GM21786 (cell line): ENCODE data around the gene SPEM3.
"Not testable (repeated sequence)": the region's sequence is repeated elsewhere in the genome, so short reads cannot be mapped to it uniquely, and the experiment has no call there.

Experiments
- ATAC-seq: cut with Tn5 transposase; IDR thresholded peaks from one replicate; pipeline ENCODE4 v1.9.1; 2021; ENCODE audit not compliant: unreplicated experiment

The SPEM3 gene

GRCh38 chr17:7468804-7469389 is 40.2 kb downstream of the SPEM3 start:
- no peak for ATAC-seq

GRCh38 chr17:7469843-7470242 is 41.2 kb downstream of the SPEM3 start:
- ATAC-seq: not testable (repeated sequence)

GRCh38 chr17:7470457-7470973 is 41.9 kb downstream of the SPEM3 start:
- ATAC-seq: not testable (repeated sequence)

DNA sequence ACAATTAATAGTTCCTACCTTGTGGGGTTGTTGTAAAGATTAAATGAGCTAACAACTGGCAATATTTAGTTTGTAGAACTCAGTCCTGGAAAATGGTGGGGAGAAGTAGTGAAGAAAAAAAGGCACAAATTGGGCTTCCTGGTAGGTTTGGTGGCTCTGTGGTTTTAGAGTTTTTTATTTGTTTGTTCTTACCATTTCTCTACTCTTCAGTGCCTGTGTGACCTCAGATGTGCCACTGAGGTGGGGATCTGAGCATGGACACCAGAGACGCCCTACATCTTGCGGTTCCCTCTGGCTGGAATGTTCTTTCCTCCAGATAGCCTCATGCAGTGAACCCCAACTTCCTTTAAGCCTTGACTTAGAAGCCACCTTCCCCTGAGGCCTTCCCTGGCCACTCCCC is 43.1 kb downstream of the SPEM3 start:
- ATAC-seq: no peak

DNA sequence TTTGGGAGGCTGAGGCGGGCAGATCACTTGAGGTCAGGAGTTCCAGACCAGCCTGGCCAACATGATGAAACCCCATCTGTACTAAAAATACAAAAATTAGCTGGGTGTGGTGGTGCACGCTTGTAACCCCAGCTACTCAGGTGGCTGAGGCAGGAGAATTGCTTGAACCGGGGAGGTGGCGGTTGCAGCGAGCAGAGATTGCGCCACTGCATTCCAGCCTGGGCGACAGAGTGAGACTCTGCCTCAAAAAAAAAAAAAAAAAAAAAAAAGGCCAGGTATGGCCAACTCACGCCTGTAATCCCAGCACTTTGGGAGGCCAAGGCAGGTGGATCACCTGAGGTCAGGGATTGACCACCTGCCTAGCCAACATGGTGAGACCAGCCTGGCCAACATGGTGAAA is 46.1 kb downstream of the SPEM3 start:
- ATAC-seq: not testable (repeated sequence)

- no peak for ATAC-seq
Measured at GRCh38 chr17:7475764-7476422, 47.2 kb downstream of the SPEM3 start.

GRCh38 chr17:7476494-7476893 is 47.8 kb downstream of the SPEM3 start:
- ATAC-seq: no peak

DNA sequence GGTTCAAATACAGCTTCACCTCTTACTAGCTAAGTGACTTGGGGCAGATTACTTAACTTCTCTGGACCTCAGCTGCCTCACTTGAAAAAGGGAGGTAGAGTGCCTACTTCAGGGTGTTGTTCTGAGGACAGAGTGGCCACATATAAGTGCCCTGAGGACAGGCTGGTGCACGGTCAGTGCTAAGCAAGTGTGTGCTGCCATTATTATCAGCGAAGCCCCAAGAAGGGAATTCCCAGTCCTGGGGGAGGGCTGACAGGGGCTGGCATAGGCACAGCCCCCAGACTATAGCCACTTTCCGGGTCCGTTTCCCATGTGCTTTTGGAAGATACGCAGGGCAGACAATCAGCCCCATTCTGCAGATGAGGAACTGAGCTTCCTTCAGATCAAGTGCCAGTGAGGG is 48.3 kb downstream of the SPEM3 start:
- no peak for ATAC-seq

DNA sequence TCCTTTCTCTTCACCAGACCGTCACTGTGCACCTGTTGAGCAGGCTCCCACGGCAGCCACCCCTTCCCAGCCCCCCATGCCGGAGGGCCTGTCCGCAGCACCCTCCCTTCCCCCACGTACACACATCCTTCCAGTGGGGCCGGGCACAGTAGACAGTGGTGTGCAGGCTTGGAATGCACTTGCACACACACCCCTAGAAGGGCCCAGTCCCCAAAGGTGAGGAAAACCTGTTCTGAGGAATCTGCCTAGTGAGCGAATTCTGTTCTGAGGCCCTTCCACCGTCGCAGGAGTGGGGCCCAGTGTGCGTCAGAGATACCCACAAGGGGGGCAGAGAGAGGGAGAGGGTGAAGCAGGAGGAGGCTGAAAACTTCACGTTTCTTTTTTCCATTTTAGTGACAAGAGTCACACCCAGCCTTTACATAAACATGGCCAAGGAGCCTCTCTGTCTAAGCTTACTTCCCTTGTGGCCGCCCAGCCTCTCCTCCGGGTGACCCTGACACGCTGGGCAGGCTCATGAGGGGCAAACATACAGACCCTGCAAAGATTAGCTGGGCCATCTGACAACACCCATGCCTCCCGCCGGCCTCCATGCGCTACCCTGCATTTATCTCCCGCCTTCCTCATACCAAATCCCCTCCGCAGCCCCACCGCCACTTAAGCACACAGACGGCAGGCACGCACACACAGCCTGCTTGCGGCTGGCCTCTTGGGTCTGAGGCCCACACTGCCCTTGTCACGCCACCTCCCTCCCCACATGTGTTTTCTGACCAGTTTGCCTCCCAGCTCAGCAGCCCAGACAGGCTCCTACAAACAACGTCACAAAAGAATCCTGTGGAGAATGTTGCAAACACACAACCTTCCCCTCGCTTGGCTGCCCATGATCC is 49.0 kb downstream of the SPEM3 start:
- ATAC-seq: no peak

DNA sequence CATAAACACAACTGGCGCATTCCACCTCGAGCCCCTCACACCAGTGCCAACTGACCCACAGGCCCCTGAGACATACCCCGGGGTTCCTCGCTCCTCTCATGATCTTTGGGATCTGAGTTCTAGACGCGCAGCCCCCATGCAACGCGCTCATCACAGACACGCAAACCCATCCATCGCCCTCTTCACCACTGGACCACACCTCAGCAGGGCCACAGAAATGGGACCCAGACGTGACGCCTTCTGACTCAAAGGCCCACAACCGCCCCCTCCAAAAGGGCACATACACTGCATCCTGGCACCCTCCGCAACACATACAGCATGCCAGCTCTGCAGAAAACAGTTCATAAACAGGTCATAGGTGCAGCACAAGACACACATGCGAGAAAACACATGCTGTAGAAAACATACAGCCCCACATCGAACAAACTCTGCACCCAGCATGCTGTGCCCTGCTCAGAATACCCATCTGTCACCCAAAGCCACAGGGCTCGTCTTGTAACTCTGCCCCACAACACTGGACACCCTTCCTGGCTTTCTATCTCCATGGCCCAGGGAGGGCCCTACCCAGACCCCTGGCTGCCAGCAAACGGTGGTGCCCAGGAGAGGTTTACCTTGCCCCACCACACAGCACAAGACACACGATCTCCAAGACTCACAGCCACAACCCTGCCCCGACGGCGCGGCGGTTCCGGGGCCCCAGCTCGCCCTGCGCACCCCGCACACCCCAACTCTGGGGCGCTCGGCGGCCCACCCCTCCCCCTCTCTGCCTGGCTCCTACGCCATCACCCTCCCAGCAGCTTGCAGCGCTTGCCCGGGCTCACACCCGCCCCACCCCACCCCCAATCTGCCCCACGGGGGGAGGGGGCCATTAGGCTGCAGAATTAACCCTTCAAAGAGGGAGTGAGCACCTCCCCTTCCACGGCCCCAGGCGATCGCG is 49.9 kb downstream of the SPEM3 start:
- no peak for ATAC-seq

- no peak for ATAC-seq
Measured at GRCh38 chr17:7479213-7480088, 50.8 kb downstream of the SPEM3 start, which contains the start of gene ZBTB4. ZBTB4 (minus strand) TSS chr17:7479631; CDS start chr17:7466801, 12,830 bp downstream.

DNA sequence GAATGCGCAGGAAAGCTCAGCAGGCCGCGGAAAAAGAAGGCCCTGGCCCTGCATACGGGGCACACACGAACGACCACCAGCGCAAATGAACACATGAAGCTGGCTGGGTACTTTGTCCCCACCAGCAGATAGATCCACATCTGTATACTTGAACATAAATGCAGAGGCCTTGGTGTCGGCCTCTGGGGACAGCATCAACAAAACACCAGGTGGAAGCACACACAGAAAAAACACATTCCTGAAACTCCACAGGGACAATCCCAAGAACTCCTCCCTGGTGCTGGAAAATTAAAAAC is 51.4 kb downstream of the SPEM3 start:
- no peak for ATAC-seq

- not testable (repeated sequence) for ATAC-seq
Measured at GRCh38 chr17:7481275-7481674, 52.6 kb downstream of the SPEM3 start, which contains the start of gene SLC35G6. SLC35G6 (plus strand) TSS chr17:7481446; CDS start chr17:7481517, 71 bp downstream.

DNA sequence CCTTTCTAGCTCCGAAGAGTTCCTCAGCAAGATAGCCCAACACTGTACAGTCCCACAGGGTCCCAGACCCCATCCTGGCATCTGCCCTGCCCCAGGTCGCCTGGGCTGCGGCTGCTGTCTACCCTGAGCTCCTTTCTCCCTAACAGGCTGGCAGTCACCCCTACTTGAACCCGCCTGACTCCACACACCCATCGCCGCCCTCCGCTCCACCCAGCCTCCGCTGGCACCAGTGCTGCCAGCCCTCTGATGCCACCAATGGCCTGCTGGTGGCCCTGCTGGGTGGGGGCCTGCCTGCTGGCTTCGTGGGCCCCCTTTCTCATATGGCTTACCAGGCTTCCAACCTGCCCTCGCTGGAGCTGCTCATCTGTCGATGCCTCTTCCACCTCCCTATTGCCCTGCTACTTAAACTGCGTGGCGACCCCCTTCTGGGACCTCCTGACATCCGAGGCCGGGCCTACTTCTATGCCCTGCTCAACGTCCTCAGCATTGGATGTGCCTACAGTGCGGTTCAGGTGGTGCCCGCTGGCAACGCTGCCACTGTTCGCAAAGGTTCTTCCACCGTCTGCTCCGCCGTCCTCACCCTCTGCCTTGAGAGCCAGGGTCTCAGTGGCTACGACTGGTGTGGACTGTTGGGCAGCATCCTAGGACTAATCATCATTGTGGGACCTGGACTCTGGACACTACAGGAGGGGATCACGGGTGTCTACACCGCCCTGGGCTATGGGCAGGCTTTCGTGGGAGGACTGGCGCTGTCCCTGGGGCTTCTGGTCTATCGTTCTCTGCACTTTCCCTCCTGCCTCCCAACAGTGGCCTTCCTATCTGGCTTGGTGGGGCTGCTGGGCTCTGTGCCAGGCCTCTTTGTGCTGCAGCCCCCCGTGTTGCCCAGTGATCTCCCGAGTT is 53.4 kb downstream of the SPEM3 start:
- not testable (repeated sequence) for ATAC-seq
